Breast epithelium (tissue), 3 donors: ENCODE results near the gene UNC5CL.

ENCODE experiments used
- POLR2A ChIP-seq: fragments of 450-650 bp; IDR thresholded peaks from one replicate; pipeline ENCODE4 v1.6.1; 2016; ENCODE audit warnings: antibody characterized with exemption, mild to moderate bottlenecking, moderate library complexity
- POLR2AphosphoS5 ChIP-seq, 3 donors: sonication (generic); formaldehyde crosslinking; IDR thresholded peaks; one replicate each; pipeline ENCODE4 v1.6.1; 2017; ENCODE audit warnings: antibody characterized with exemption in 3 of 3
- TF ChIP-seq, protein P1 (sequence below), 3 donors: fragments of 450-650 bp; IDR thresholded peaks; one replicate each; pipeline ENCODE4 v1.5.1; 2016 to 2017; ENCODE audit warnings: antibody characterized with exemption in 3 of 3, mild to moderate bottlenecking in 3 of 3, moderate library complexity in 3 of 3

DNA sequence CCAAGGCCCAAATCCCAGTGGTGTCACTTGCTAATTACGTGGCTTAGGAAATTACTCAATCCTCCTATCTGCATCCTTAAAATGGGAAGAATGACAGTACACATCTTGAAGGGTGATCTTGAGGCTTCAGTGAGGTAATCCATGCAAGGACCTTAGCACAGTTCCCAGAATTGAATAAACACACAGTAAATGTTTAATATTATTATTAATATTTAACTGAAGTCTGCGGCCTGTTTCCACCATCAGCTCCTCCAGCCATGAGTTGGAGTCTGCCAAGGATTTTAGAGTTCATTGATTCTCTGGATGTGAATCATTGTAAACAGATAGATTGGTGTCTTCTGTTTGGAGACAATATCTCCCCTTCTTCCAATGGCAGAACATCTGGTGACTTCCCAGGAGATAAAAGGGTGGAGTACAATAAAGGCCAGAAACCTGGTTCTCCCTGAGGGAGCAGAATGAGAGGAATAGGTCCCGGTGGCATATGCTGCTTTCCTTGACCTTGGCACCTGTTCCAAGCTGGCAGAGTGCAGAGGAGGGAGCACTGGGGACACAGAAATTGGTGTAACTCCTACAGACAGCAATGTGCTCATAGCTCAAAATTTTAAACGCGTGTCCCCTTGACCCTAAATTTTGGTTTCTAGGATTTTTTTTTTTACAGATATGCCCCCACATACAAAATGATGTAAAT lies 25.4 kb downstream of the UNC5CL start:
- TF ChIP-seq, protein P1, sequence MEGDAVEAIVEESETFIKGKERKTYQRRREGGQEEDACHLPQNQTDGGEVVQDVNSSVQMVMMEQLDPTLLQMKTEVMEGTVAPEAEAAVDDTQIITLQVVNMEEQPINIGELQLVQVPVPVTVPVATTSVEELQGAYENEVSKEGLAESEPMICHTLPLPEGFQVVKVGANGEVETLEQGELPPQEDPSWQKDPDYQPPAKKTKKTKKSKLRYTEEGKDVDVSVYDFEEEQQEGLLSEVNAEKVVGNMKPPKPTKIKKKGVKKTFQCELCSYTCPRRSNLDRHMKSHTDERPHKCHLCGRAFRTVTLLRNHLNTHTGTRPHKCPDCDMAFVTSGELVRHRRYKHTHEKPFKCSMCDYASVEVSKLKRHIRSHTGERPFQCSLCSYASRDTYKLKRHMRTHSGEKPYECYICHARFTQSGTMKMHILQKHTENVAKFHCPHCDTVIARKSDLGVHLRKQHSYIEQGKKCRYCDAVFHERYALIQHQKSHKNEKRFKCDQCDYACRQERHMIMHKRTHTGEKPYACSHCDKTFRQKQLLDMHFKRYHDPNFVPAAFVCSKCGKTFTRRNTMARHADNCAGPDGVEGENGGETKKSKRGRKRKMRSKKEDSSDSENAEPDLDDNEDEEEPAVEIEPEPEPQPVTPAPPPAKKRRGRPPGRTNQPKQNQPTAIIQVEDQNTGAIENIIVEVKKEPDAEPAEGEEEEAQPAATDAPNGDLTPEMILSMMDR (IDR thresholded peaks at IDR 0.05), result no peak
- TF ChIP-seq POLR2A (no peak), POLR2AphosphoS5 (IDR thresholded peaks at IDR 0.05) (no peak)
